ENCODE results near the gene GRB10.

DNA sequence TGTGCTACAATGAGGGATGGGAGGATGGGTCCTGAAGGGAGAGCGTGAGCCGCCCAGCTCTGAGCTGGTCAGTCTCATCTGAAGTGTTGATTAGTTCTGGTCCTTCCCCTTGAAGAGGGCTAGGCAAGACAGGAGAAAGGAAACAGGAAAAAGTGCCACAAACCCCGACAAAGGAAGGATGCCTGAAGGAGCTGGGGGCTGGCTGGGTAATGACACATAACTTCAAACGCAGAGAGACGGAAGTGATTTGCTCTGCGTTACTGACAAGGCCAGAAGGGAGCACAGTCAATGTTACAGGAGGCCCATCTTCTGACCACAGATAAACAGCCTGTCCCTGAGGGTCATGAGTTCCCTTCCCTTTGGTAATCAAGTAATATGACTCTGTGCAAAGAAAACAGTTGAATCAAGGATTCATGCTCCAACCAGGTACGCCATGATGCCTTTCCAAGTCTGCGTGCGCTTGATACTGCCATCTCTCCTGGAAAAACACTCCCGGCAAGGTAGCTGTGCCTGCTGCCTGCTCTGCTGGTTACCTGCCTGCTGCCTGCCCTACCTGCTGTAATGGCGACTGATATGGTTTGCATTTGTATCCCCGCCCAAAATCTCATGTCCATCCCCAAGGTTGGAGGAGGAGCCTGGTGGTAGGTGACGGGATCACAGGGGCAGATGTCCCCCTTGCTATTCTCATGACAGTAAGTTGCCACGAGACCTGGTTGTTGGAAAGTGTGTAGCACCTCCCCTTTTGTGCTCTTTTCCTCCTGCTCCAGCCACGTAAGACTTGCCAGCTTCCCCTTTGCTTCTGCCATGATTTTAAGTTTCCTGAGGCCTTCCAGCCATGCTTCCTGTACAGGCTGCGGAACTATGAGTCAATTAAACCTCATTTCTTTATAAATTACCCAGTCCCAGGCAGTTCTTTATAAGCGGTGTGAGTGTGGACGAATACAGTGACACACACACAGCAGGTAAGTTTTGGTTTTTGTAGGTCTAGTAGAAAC, 57.9 kb downstream of the GRB10 start:
- TF ChIP-seq CTCF (IDR thresholded peaks at IDR 0.05 in 4 of 5, conservative IDR thresholded peaks at IDR 0.05 in 1 of 5): no peak
- TF ChIP-seq POLR2A (IDR thresholded peaks at IDR 0.05): no peak
